K562 (cell line): Measurements from ENCODE around the gene SNUPN. TPM values are rescaled to one million over a fixed set of nuclear protein-coding genes. Genes with fewer than 3 reads are reported as not detected.

ENCODE experiments used
- ATF7 ChIP-seq: fragments of 450-650 bp; IDR thresholded peaks from 2 replicates; pipeline ENCODE4 v1.7.1; 2014; ENCODE audit warnings: mild to moderate bottlenecking, moderate library complexity
- CBX2 ChIP-seq: fragments of 200-600 bp; sonication (generic); IDR thresholded peaks from one replicate; pipeline ENCODE4 v1.6.1; 2012; ENCODE audit warnings: mild to moderate bottlenecking, low read length, inconsistent platforms; ENCODE audit not compliant: insufficient read depth, poor library complexity, severe bottlenecking
- EGR1 ChIP-seq: fragments of 450-650 bp; conservative IDR thresholded peaks from 2 replicates; pipeline ENCODE4 v1.6.1; 2017; ENCODE audit warnings: mild to moderate bottlenecking
- ILK ChIP-seq: fragments of 450-650 bp; IDR thresholded peaks from 2 replicates; pipeline ENCODE4 v1.6.1; 2016; ENCODE audit warnings: missing genetic modification characterization, low read depth, mild to moderate bottlenecking, missing compliant biosample characterization, moderate library complexity, borderline replicate concordance
- JUNB ChIP-seq: fragments of 450-650 bp; formaldehyde crosslinking; conservative IDR thresholded peaks from 2 replicates; pipeline ENCODE4 v1.4.0; 2020; ENCODE audit warnings: mild to moderate bottlenecking
- JUND ChIP-seq, 2 experiments: IDR thresholded peaks; 2 replicates in 1 of 2; 3 replicates in 1 of 2; pipeline ENCODE4 v1.6.1; 2011; ENCODE audit warnings: borderline replicate concordance in 2 of 2, low read depth in 2 of 2, low read length in 2 of 2, improper control_type of control experiment in 1 of 2, missing biosample characterization in 1 of 2, missing genetic modification characterization in 1 of 2, missing genetic modification reagents in 1 of 2
- KLF13 ChIP-seq: fragments of 450-650 bp; IDR thresholded peaks from 2 replicates; pipeline ENCODE4 v1.6.1; 2016; ENCODE audit warnings: missing genetic modification characterization, low read depth, mild to moderate bottlenecking, missing compliant biosample characterization, moderate library complexity, borderline replicate concordance
- MAFG ChIP-seq: fragments of 450-650 bp; conservative IDR thresholded peaks from 2 replicates; pipeline ENCODE4 v1.6.1; 2016; ENCODE audit warnings: missing genetic modification characterization, missing compliant biosample characterization
- MAFK ChIP-seq: IDR thresholded peaks from 2 replicates; pipeline ENCODE4 v1.6.1; 2011; ENCODE audit warnings: low read length, improper control_type of control experiment
- NBN ChIP-seq: fragments of 450-650 bp; IDR thresholded peaks from 2 replicates; pipeline ENCODE4 v1.6.1; 2016; ENCODE audit warnings: low read depth, mild to moderate bottlenecking
- NFRKB ChIP-seq: fragments of 450-650 bp; IDR thresholded peaks from 2 replicates; pipeline ENCODE4 v1.6.1; 2016; ENCODE audit warnings: low read depth
- PHB2 ChIP-seq: fragments of 450-650 bp; IDR thresholded peaks from 2 replicates; pipeline ENCODE4 v1.6.1; 2017; ENCODE audit warnings: low read depth
- POLR2H ChIP-seq: IDR thresholded peaks from 2 replicates; pipeline ENCODE4 v1.6.1; 2016; ENCODE audit warnings: missing genetic modification characterization, low read depth, mild to moderate bottlenecking, control low read depth, missing compliant biosample characterization, moderate library complexity
- RBM39 ChIP-seq: fragments of 200-400 bp; formaldehyde crosslinking; optimal IDR thresholded peaks from 2 replicates; pipeline ENCODE3; 2018; ENCODE audit warnings: low read depth, low read length
- SMARCB1 ChIP-seq: IDR thresholded peaks from 2 replicates; pipeline ENCODE4 v1.6.1; 2011; ENCODE audit warnings: improper control_type of control experiment, low read depth; ENCODE audit not compliant: insufficient read length
- SNRNP70 ChIP-seq: fragments of 200-400 bp; formaldehyde crosslinking; optimal IDR thresholded peaks from 2 replicates; pipeline ENCODE3; 2017; ENCODE audit warnings: low read depth, low read length
- SRF ChIP-seq, 2 experiments: fragments of 250-450, 450-650 bp in 1 of 2; sonication (Bioruptor Pico) in 1 of 2; sonication (generic) in 1 of 2; formaldehyde crosslinking; IDR thresholded peaks; 2 replicates each; pipeline versions ENCODE4 v1.5.0 to v1.5.1; 2020 to 2022; ENCODE audit warnings: mild to moderate bottlenecking in 1 of 2, missing genetic modification reagents in 1 of 2
- SRSF3 ChIP-seq: fragments of 200-400 bp; formaldehyde crosslinking; IDR thresholded peaks from 2 replicates; pipeline ENCODE4 v1.6.1; 2016; ENCODE audit warnings: mild to moderate bottlenecking, low read length, moderate library complexity; ENCODE audit not compliant: insufficient read depth
- TBP ChIP-seq: optimal IDR thresholded peaks from 2 replicates; pipeline ENCODE3; 2011; ENCODE audit warnings: low read depth, low read length, improper control_type of control experiment
- TRIM24 ChIP-seq, 2 experiments: fragments of 450-650 bp; IDR thresholded peaks; 2 replicates each; pipeline ENCODE4 v1.6.1; 2016
- TRIM28 ChIP-seq: fragments of 450-650 bp; IDR thresholded peaks from 2 replicates; pipeline ENCODE4 v1.6.1; 2017
- WHSC1 ChIP-seq: IDR thresholded peaks from one replicate; pipeline ENCODE4 v1.6.1; 2012; ENCODE audit warnings: low read length, control low read depth, inconsistent platforms
- ZBED1 ChIP-seq: IDR thresholded peaks from 2 replicates; pipeline ENCODE4 v1.6.1; 2014
- ZNF174 ChIP-seq: fragments of 250-450 bp; sonication (Bioruptor Pico); IDR thresholded peaks from 2 replicates; pipeline ENCODE4 v1.4.0; 2020; ENCODE audit warnings: mild to moderate bottlenecking
- ZNF239 ChIP-seq: fragments of 250-450 bp; sonication (Bioruptor Pico); IDR thresholded peaks from 2 replicates; pipeline ENCODE4 v1.4.0; 2020; ENCODE audit warnings: mild to moderate bottlenecking
- ZNF592 ChIP-seq: fragments of 450-650 bp; IDR thresholded peaks from 2 replicates; pipeline ENCODE4 v1.6.1; 2017; ENCODE audit warnings: antibody characterized with exemption, mild to moderate bottlenecking
- ZNF76 ChIP-seq: fragments of 250-450 bp; sonication (Bioruptor Pico); IDR thresholded peaks from 2 replicates; pipeline ENCODE4 v1.4.0; 2020; ENCODE audit warnings: mild to moderate bottlenecking, moderate library complexity, borderline replicate concordance
- ZNF77 ChIP-seq: fragments of 250-450 bp; sonication (Bioruptor Pico); IDR thresholded peaks from 2 replicates; pipeline ENCODE4 v1.5.0; 2020
- polyA plus RNA-seq, 8 experiments: library from polyadenylated mRNA; depleted of rRNA in 4 of 8; stranded (reverse) in 5 of 8; unstranded in 3 of 8; fragments of >200 nt; fragmentation: Nextera tagmentation in 2 of 8; fragmentation: Illumina TruSeq in 1 of 8; extraction: Ambion mirVana in 2 of 8; extraction: Trizol in 1 of 8; gene quantifications; 2 replicates each; pipeline versions ENCODE4 v1.2.1 to v1.2.3, GENCODE V29; 2011 to 2014; ENCODE audit warnings: inconsistent platforms in 1 of 8, missing spikeins in 1 of 8
- total RNA-seq, 7 experiments: library from RNA; depleted of rRNA in 6 of 7; stranded (reverse); fragments of >200 nt in 6 of 7; fragmentation: Illumina TruSeq in 2 of 7; extraction: Trizol in 2 of 7; gene quantifications; 2 replicates each; pipeline versions ENCODE4 v1.2.1 to v1.2.3, GENCODE V29; 2011 to 2021; ENCODE audit warnings: low replicate concordance in 1 of 7

Gene SNUPN
- total and polyA plus RNA-seq, 9 of the 15 experiments (the other 6 are each of a cell fraction or from before 2014, with no cell fraction given): 32.2 to 78.3 (median 40.0) TPM

GRCh38 chr15:75647370-75648155 is 22.0 kb upstream of the SNUPN start, which contains the start of gene SNX33 (continued):
- TF ChIP-seq ZNF592: no peak
- no peak for TF ChIP-seq ZNF77 (CRISPR knock-in tag)
- TF ChIP-seq SRF (CRISPR knock-in tag; IDR thresholded peaks at IDR 0.05): 0 out of 4 replicates have a peak, but pooled peaks of 1 of the 2 experiments have one; percentile 6
- no peak for TF ChIP-seq ZNF239 (CRISPR knock-in tag)
- TF ChIP-seq POLR2H (tag): no peak
- TF ChIP-seq NBN: no peak; the same call in none of the 2 replicates
- TF ChIP-seq CBX2: no peak
- TF ChIP-seq SNRNP70: no peak
- TF ChIP-seq EGR1: peak; percentile 94
- no peak for TF ChIP-seq SMARCB1
- peak; percentile 42 for TF ChIP-seq TBP
- TF ChIP-seq TRIM28: no peak
- TF ChIP-seq WHSC1: no peak
- peak in 1 of 2 experiments; percentile 36; a peak in 1 of 4 replicates for TF ChIP-seq TRIM24 (IDR thresholded peaks at IDR 0.05)
- no peak for TF ChIP-seq KLF13
- TF ChIP-seq PHB2: no peak
- TF ChIP-seq MAFK: no peak
- no peak for TF ChIP-seq SRSF3
- TF ChIP-seq ATF7: peak; percentile 37
- TF ChIP-seq JUND (IDR thresholded peaks at IDR 0.05; ENCODE audit: borderline replicate concordance, low read depth, low read length): no peak; the same call in 1 of the 2 replicates
- TF ChIP-seq JUND (tag; IDR thresholded peaks at IDR 0.05; ENCODE audit: borderline replicate concordance, low read depth, low read length): no peak
- no peak for TF ChIP-seq ZNF174 (CRISPR knock-in tag)
- no peak for TF ChIP-seq MAFG (tag)
- no peak for TF ChIP-seq ZNF76
- TF ChIP-seq JUNB (CRISPR knock-in tag): no peak
- TF ChIP-seq RBM39: no peak
- peak; percentile 39; the same call in 1 of the 2 replicates for TF ChIP-seq NFRKB
- no peak for TF ChIP-seq ZBED1
- no peak for TF ChIP-seq ILK (tag)
